Cardiac fibroblast (primary cell): ENCODE results near the gene DHRS2.
"Not testable (repeated sequence)": the region's sequence is repeated elsewhere in the genome, so short reads cannot be mapped to it uniquely, and the experiment has no call there.

Experiments
- DNase-seq, 2 donors: peaks; one replicate each; pipeline versions ENCODE4 v3.0.0 to v3.0.0-alpha.2; 2010; ENCODE audit warnings: low read depth in 2 of 2
- H3K4me3 ChIP-seq, 2 donors: replicated peaks in 1 of 2; 1 replicate in 1 of 2; 2 replicates in 1 of 2; pipeline ENCODE4 v1.5.1; 2011; ENCODE audit warnings: low read depth in 2 of 2, low read length in 2 of 2, mild to moderate bottlenecking in 2 of 2, moderate library complexity in 1 of 2
- TF ChIP-seq, protein P1 (sequence below): IDR thresholded peaks from one replicate; pipeline ENCODE4 v1.5.1; 2011; ENCODE audit warnings: low read depth, mild to moderate bottlenecking, low read length, inconsistent platforms

DHRS2 gene

GRCh38 chr14:23605931-23606585 lies 30.1 kb upstream of the DHRS2 start:
- no peak overlapping the region for H3K4me3 ChIP-seq
- peak in 1 of 2 donors; percentile 8 for DNase-seq
- TF ChIP-seq, protein P1, sequence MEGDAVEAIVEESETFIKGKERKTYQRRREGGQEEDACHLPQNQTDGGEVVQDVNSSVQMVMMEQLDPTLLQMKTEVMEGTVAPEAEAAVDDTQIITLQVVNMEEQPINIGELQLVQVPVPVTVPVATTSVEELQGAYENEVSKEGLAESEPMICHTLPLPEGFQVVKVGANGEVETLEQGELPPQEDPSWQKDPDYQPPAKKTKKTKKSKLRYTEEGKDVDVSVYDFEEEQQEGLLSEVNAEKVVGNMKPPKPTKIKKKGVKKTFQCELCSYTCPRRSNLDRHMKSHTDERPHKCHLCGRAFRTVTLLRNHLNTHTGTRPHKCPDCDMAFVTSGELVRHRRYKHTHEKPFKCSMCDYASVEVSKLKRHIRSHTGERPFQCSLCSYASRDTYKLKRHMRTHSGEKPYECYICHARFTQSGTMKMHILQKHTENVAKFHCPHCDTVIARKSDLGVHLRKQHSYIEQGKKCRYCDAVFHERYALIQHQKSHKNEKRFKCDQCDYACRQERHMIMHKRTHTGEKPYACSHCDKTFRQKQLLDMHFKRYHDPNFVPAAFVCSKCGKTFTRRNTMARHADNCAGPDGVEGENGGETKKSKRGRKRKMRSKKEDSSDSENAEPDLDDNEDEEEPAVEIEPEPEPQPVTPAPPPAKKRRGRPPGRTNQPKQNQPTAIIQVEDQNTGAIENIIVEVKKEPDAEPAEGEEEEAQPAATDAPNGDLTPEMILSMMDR, result no peak

GRCh38 chr14:23608454-23608853 lies 27.7 kb upstream of the DHRS2 start:
- H3K4me3 ChIP-seq, result no peak overlapping the region
- TF ChIP-seq, protein P1, result no peak
- DNase-seq, result no peak

DNA sequence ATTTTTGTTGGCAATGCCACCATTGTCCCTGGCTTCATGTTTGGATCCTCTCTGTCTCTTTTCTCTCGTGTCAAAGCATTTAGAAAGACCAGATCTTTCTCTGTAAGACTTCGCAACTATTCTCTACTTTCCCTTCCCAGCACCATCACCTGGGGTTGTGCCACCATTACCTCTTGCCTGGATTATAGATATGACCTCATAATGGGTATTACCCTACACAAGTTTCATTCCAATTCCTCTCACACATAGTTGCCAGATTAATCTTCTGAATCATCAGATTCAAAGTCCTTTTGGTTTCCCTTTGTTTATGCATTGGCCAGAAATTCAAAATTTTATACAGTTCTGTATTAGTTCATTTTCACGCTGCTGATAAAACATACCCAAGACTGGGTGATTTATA lies 27.2 kb upstream of the DHRS2 start:
- TF ChIP-seq, protein P1, result no peak
- no peak overlapping the region for H3K4me3 ChIP-seq
- no peak for DNase-seq

DNA sequence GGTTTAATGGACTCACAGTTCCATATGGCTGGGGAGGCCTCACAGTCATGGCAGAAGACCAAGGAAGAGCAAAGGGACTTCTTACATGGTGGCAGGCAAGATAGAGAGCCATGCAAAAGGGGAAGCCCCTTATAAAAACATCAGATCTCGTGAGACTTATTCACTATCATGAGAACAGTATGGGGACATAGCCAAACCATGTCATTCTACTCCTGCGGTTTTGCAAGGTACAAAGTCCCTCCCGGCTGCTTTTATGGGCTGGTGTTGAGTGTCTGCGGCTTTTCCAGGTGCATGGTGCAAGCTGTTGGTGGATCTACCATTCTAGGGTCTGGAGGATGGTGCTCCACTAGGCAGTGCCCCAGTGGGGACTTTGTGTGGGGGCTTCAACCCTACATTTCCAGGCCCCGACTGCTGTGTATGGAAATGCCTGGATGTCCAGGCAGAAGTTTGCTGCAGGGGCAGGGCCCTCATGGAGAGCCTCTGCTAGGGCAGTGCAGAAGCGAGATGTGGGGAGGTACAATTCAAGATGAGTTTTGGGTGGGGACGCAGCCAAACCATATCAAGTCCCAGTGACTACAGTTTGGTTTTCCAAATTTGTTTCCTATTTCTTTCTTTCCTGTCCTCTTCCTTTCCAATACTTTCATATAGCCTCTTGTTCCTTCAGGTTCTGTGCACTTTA lies 26.6 kb upstream of the DHRS2 start:
- DNase-seq, H3K4me3 ChIP-seq: not testable (repeated sequence)

GRCh38 chr14:23610090-23610814 lies 25.9 kb upstream of the DHRS2 start:
- H3K4me3 ChIP-seq, result no peak overlapping the region
- no peak for DNase-seq
- TF ChIP-seq, protein P1, result no peak

GRCh38 chr14:23610815-23611289 lies 25.3 kb upstream of the DHRS2 start:
- H3K4me3 ChIP-seq, result no peak overlapping the region
- TF ChIP-seq, protein P1, result no peak
- DNase-seq, result no peak

DNA sequence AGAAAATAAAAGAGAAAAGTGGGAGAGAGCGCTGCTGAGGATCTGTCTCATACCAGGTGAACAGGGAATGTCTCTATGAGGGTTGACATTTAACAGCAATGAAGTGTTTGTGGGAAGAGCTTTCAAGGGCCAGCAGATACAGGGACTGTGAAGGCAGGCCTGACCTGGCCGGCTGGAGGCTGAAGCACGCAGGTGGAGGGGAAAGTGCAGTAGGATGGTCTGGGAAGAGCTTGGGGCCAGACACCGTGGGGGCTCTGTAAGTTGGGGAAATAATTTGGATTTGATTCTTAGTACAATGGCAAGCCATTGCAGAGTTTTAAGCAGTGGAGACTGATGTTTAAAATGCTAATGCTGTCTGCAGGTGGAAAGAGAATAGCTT lies 23.8 kb upstream of the DHRS2 start:
- no peak overlapping the region for H3K4me3 ChIP-seq
- TF ChIP-seq, protein P1, result no peak

More for the DNA sequence above, 23.8 kb upstream of the DHRS2 start:
- no peak for DNase-seq
